HepG2 (cell line): ENCODE results near the gene S100A13. TPM values are rescaled to one million over a fixed set of nuclear protein-coding genes. Genes with fewer than 3 reads are reported as not detected.

Experiments used
- ARNTL ChIP-seq: sonication (generic); formaldehyde crosslinking; IDR thresholded peaks from 2 replicates; pipeline ENCODE4 v1.4.0; 2020; ENCODE audit warnings: mild to moderate bottlenecking, missing genetic modification reagents
- LCORL ChIP-seq, 2 experiments: fragments of 450-650 bp in 1 of 2; sonication (generic) in 1 of 2; formaldehyde crosslinking in 1 of 2; IDR thresholded peaks; 2 replicates each; pipeline versions ENCODE4 v1.5.0 to v1.6.1; 2017 to 2020; ENCODE audit warnings: antibody characterized with exemption in 1 of 2, missing genetic modification reagents in 1 of 2
- MEF2D ChIP-seq: sonication (generic); formaldehyde crosslinking; IDR thresholded peaks from 2 replicates; pipeline ENCODE4 v1.5.1; 2020; ENCODE audit warnings: mild to moderate bottlenecking, missing genetic modification reagents
- MEIS1 ChIP-seq: sonication (generic); formaldehyde crosslinking; IDR thresholded peaks from 2 replicates; pipeline ENCODE4 v1.9.0; 2021; ENCODE audit warnings: mild to moderate bottlenecking, missing genetic modification reagents, moderate library complexity, borderline replicate concordance
- POLR2G ChIP-seq: fragments of 200-400 bp; formaldehyde crosslinking; IDR thresholded peaks from 2 replicates; pipeline ENCODE4 v1.6.1; 2018; ENCODE audit warnings: mild to moderate bottlenecking, low read depth, low read length, moderate library complexity
- SOX13 ChIP-seq, 3 experiments: fragments of 450-650 bp in 1 of 3; sonication (generic) in 1 of 3; formaldehyde crosslinking in 1 of 3; IDR thresholded peaks in 2 of 3; conservative IDR thresholded peaks in 1 of 3; 2 replicates each; pipeline versions ENCODE4 v1.5.0 to v1.6.1; 2016 to 2020; ENCODE audit warnings: antibody characterized with exemption in 1 of 3, mild to moderate bottlenecking in 1 of 3, missing compliant biosample characterization in 1 of 3, missing genetic modification reagents in 1 of 3, moderate library complexity in 1 of 3
- SP2 ChIP-seq: sonication (generic); formaldehyde crosslinking; IDR thresholded peaks from 2 replicates; pipeline ENCODE4 v1.5.1; 2020; ENCODE audit warnings: mild to moderate bottlenecking, missing genetic modification reagents
- YEATS4 ChIP-seq: sonication (generic); formaldehyde crosslinking; IDR thresholded peaks from 2 replicates; pipeline ENCODE4 v1.4.0; 2020; ENCODE audit warnings: missing genetic modification reagents, borderline replicate concordance
- ZFX ChIP-seq: sonication (generic); formaldehyde crosslinking; IDR thresholded peaks from 2 replicates; pipeline ENCODE4 v1.4.0; 2020; ENCODE audit warnings: mild to moderate bottlenecking, low read depth, missing genetic modification reagents, moderate library complexity
- ZNF230 ChIP-seq: sonication (generic); formaldehyde crosslinking; IDR thresholded peaks from 2 replicates; pipeline ENCODE4 v1.4.0; 2020; ENCODE audit warnings: mild to moderate bottlenecking, missing genetic modification reagents
- ZNF274 ChIP-seq: sonication (generic); formaldehyde crosslinking; IDR thresholded peaks from 2 replicates; pipeline ENCODE4 v1.5.1; 2020; ENCODE audit warnings: mild to moderate bottlenecking, missing genetic modification reagents
- ZNF34 ChIP-seq: sonication (generic); formaldehyde crosslinking; IDR thresholded peaks from 2 replicates; pipeline ENCODE4 v1.4.0; 2020; ENCODE audit warnings: mild to moderate bottlenecking, missing genetic modification reagents, borderline replicate concordance
- ZNF547 ChIP-seq: sonication (generic); formaldehyde crosslinking; IDR thresholded peaks from 2 replicates; pipeline ENCODE4 v1.5.1; 2020; ENCODE audit warnings: mild to moderate bottlenecking, missing genetic modification reagents
- ZNF782 ChIP-seq: sonication (generic); formaldehyde crosslinking; IDR thresholded peaks from 2 replicates; pipeline ENCODE4 v1.4.0; 2020; ENCODE audit warnings: missing genetic modification reagents, mild to moderate bottlenecking, borderline replicate concordance
- polyA plus RNA-seq, 8 experiments: library from polyadenylated mRNA; depleted of rRNA in 3 of 8; stranded (reverse) in 7 of 8; unstranded in 1 of 8; fragments of >200 nt; fragmentation: Illumina TruSeq in 4 of 8; extraction: Trizol in 4 of 8; gene quantifications; 2 replicates each; pipeline versions ENCODE4 v1.2.1 to v1.2.3, GENCODE V29; 2011 to 2016; ENCODE audit warnings: low read depth in 4 of 8, missing spikeins in 1 of 8, mixed read lengths in 1 of 8; ENCODE audit not compliant: insufficient read depth in 1 of 8
- total RNA-seq, 5 experiments: library from RNA; depleted of rRNA; stranded (reverse); fragments of >200 nt; fragmentation: Illumina TruSeq; extraction: Trizol; gene quantifications; 2 replicates each; pipeline ENCODE4 v1.2.3, GENCODE V29; 2016; ENCODE audit warnings: low read depth in 1 of 5
- TF ChIP-seq, protein P1 (sequence below): sonication (generic); formaldehyde crosslinking; IDR thresholded peaks from 2 replicates; pipeline ENCODE4 v1.8.1; 2023; ENCODE audit warnings: mild to moderate bottlenecking, inconsistent platforms, moderate library complexity, missing genetic modification reagents, borderline replicate concordance
- TF ChIP-seq, protein P2 (sequence below): sonication (generic); formaldehyde crosslinking; IDR thresholded peaks from 2 replicates; pipeline ENCODE4 v1.8.1; 2023; ENCODE audit warnings: mild to moderate bottlenecking, missing genetic modification reagents
- TF ChIP-seq, protein P3 (sequence below): sonication (generic); formaldehyde crosslinking; IDR thresholded peaks from 2 replicates; pipeline ENCODE4 v1.4.0; 2020; ENCODE audit warnings: mild to moderate bottlenecking, missing genetic modification reagents, borderline replicate concordance
- TF ChIP-seq, protein P4 (sequence below): sonication (generic); formaldehyde crosslinking; IDR thresholded peaks from 2 replicates; pipeline ENCODE4 v1.5.0; 2020; ENCODE audit warnings: mild to moderate bottlenecking, missing genetic modification reagents
- TF ChIP-seq, protein P5 (sequence below): sonication (generic); formaldehyde crosslinking; IDR thresholded peaks from 2 replicates; pipeline ENCODE4 v1.4.0; 2020; ENCODE audit warnings: missing genetic modification reagents, low read depth, mild to moderate bottlenecking, borderline replicate concordance

S100A13 gene
- total and polyA plus RNA-seq, 2 of the 13 experiments (the other 11 are each of a cell fraction or from before 2014, with no cell fraction given): 89.5 to 172 TPM

DNA sequence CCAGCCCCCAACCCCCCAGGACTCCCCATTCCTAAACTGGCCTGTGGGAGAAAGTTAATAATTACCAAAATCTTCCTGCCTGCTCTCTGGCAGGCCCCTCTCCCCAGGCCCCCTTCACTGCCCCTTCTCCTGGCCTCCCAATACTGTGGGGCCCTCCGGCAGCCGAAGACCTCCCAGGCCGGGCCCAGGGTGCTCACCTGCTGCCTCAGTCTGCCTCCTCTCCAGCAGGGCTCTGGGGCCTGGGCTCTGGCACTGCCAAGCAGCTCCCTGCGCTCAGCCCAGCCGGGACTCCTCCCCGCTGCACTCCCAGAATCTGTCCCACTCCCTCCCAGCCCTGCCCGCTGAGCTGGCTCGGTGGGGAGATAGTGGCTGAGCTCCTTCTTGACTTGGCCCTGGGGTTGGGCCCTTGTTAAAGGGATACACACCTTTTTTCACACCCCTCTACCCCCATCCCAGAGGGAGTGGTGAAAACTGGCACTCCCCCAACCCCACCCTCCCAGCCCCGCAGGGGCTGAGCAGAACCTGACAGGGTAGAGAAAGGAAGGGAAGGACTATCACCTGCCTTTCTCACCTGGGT is 14.5 kb downstream of the S100A13 start, which contains the start of gene S100A16 (continued):
- TF ChIP-seq, protein P1, sequence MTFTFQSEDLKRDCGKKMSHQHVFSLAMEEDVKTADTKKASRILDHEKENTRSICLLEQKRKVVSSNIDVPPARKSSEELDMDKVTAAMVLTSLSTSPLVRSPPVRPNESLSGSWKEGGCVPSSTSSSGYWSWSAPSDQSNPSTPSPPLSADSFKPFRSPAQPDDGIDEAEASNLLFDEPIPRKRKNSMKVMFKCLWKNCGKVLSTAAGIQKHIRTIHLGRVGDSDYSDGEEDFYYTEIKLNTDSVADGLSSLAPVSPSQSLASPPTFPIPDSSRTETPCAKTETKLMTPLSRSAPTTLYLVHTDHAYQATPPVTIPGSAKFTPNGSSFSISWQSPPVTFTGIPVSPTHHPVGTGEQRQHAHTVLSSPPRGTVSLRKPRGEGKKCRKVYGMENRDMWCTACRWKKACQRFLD (CRISPR knock-in tag): 0 out of 2 replicates have a peak, but pooled peaks have one; percentile 47
- peak; percentile 63; the same call in 1 of the 2 replicates for TF ChIP-seq ZNF782 (CRISPR knock-in tag)
- TF ChIP-seq, protein P2, sequence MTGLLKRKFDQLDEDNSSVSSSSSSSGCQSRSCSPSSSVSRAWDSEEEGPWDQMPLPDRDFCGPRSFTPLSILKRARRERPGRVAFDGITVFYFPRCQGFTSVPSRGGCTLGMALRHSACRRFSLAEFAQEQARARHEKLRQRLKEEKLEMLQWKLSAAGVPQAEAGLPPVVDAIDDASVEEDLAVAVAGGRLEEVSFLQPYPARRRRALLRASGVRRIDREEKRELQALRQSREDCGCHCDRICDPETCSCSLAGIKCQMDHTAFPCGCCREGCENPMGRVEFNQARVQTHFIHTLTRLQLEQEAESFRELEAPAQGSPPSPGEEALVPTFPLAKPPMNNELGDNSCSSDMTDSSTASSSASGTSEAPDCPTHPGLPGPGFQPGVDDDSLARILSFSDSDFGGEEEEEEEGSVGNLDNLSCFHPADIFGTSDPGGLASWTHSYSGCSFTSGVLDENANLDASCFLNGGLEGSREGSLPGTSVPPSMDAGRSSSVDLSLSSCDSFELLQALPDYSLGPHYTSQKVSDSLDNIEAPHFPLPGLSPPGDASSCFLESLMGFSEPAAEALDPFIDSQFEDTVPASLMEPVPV (CRISPR knock-in tag): peak; percentile 60; the same call in 1 of the 2 replicates
- TF ChIP-seq ZNF34 (CRISPR knock-in tag): 0 out of 2 replicates have a peak, but pooled peaks have one; percentile 70
- 0 out of 2 replicates have a peak, but pooled peaks have one; percentile 24 for TF ChIP-seq ZNF274 (CRISPR knock-in tag)
- TF ChIP-seq ZNF230 (CRISPR knock-in tag): 0 out of 2 replicates have a peak, but pooled peaks have one; percentile 15
- TF ChIP-seq, protein P3, sequence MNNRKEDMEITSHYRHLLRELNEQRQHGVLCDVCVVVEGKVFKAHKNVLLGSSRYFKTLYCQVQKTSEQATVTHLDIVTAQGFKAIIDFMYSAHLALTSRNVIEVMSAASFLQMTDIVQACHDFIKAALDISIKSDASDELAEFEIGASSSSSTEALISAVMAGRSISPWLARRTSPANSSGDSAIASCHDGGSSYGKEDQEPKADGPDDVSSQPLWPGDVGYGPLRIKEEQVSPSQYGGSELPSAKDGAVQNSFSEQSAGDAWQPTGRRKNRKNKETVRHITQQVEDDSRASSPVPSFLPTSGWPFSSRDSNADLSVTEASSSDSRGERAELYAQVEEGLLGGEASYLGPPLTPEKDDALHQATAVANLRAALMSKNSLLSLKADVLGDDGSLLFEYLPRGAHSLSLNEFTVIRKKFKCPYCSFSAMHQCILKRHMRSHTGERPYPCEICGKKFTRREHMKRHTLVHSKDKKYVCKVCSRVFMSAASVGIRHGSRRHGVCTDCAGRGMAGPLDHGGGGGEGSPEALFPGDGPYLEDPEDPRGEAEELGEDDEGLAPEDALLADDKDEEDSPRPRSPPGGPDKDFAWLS (CRISPR knock-in tag): 0 out of 2 replicates have a peak, but pooled peaks have one; percentile 37
- peak; percentile 79 for TF ChIP-seq POLR2G
- TF ChIP-seq ARNTL (CRISPR knock-in tag): 0 out of 2 replicates have a peak, but pooled peaks have one; percentile 43
- TF ChIP-seq, protein P4, sequence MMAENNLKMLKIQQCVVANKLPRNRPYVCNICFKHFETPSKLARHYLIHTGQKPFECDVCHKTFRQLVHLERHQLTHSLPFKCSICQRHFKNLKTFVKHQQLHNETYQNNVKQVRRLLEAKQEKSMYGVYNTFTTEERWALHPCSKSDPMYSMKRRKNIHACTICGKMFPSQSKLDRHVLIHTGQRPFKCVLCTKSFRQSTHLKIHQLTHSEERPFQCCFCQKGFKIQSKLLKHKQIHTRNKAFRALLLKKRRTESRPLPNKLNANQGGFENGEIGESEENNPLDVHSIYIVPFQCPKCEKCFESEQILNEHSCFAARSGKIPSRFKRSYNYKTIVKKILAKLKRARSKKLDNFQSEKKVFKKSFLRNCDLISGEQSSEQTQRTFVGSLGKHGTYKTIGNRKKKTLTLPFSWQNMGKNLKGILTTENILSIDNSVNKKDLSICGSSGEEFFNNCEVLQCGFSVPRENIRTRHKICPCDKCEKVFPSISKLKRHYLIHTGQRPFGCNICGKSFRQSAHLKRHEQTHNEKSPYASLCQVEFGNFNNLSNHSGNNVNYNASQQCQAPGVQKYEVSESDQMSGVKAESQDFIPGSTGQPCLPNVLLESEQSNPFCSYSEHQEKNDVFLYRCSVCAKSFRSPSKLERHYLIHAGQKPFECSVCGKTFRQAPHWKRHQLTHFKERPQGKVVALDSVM (CRISPR knock-in tag): peak; percentile 65
- TF ChIP-seq SP2 (CRISPR knock-in tag): no peak
- TF ChIP-seq ZNF547: peak; percentile 23; the same call in 1 of the 2 replicates
- no peak for TF ChIP-seq LCORL (IDR thresholded peaks at IDR 0.05)
- peak; percentile 64; the same call in 1 of the 2 replicates for TF ChIP-seq LCORL (CRISPR knock-in tag; IDR thresholded peaks at IDR 0.05)
- TF ChIP-seq, protein P5, sequence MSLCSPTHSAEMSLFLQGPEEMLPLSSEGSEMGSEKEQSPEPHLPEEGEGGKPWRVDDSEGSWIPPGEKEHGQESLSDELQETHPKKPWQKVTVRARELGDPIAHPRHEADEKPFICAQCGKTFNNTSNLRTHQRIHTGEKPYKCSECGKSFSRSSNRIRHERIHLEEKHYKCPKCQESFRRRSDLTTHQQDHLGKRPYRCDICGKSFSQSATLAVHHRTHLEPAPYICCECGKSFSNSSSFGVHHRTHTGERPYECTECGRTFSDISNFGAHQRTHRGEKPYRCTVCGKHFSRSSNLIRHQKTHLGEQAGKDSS: 0 out of 2 replicates have a peak, but pooled peaks have one; percentile 25
- peak; percentile 86; the same call in 1 of the 2 replicates for TF ChIP-seq MEIS1 (CRISPR knock-in tag)
- peak; percentile 86 for TF ChIP-seq ZFX (CRISPR knock-in tag)
- 0 out of 2 replicates have a peak, but pooled peaks have one; percentile 22 for TF ChIP-seq MEF2D (CRISPR knock-in tag)
- no peak for TF ChIP-seq SOX13 (IDR thresholded peaks at IDR 0.05)
- TF ChIP-seq SOX13 (CRISPR knock-in tag; conservative IDR thresholded peaks at IDR 0.05 in 1 of 2, IDR thresholded peaks at IDR 0.05 in 1 of 2): peak in 1 of 2 experiments; percentile 18; a peak in 1 of 4 replicates
- TF ChIP-seq YEATS4 (CRISPR knock-in tag): peak; percentile 65; the same call in 1 of the 2 replicates
